ENCODE results near the gene NUCKS1. TPM values are rescaled to one million over a fixed set of nuclear protein-coding genes. Genes with fewer than 3 reads are reported as not detected.
A peak's percentile ranks its signal among the peaks of the same experiment; 100 is the strongest.
"Not testable (repeated sequence)": the region's sequence is repeated elsewhere in the genome, so short reads cannot be mapped to it uniquely, and the experiment has no call there.

Gene NUCKS1
- total RNA-seq, 1 donor from 2014 or later, result 76.0 TPM

DNA sequence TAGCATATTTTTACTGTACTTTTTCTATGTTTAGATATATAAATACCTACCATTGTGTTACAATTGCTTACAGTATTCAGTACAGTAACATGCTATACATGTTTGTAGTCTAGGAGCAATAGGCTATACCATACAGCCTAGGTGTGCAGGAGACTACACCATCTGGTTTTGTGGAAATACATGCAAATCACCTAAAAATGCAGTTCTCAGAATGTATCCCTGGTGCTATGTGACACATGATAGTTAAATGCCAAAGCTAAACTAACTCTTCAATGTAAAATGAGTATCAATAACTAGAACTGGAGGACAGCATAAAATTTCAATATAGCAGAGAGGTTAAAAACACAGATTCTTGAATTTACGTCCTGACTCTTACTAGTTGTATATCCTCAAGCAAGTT is 14.8 kb downstream of the NUCKS1 start:
- no peak for DNase-seq (ENCODE audit: extremely low read depth, low read depth, low spot score)

DNA sequence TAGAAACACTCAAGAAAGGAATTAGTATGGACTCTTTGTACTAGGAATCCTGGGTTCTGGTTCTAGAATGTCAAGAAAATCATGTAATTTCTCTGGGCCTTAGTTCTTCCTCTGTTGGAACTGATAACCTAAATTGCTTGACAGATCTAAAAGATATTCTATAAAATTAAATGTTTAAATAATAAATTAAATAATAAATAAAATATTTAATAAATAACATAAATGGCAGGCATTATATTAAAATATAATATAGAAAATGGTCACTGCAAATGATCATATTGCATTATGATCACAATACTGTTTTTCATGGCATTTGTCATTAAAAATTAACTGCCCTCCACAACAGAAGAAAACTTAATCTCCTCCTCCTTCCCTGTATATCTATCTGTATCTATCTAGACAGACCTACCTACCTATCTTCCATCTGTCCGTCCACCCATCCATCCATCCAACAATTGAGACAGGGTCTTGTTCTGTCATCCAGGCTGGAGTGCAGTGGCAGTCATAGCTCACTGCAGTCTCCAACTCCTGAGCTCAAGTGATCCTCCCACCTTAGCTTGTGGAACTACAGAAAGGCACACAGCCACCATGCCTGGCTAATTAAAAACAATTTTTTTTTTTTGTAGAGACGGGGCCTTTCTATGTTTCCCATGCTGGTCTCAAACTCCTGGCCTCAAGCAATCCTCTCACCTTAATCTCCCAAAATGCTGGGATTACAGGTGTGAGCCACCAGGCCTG is 16.4 kb downstream of the NUCKS1 start:
- no peak for DNase-seq (ENCODE audit: extremely low read depth, low read depth, low spot score)

DNA sequence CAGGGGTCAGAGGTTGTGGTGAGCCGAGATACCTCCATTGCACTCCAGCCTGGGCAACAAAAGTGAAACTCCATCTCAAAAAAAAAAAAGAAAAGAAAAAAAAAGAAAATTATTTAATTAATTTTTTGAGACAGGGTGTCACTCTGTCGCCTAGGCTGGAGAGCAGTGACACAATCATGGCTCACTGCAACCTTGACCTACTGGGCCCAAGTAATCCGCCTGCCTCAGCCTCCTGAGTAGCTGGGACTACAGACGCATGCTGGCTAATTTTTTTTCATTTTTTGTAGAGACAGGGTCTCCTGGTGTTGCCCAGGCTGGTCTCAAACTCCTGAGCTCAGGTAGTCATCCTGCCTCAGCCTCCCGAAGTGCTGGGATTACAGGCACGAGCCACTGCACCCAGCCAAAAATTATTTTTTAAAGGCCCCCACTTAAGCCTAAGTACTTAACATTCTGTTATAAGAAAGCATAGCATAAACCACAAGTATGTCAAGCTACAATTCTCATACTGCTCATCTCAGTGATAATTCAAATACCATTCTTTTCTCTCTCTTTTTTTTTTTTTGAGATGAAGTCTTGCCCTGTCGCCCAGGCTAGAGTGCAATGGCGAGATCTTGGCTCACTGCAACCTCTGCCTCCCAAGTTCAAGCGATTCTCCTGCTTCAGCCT is 19.9 kb downstream of the NUCKS1 start:
- DNase-seq (ENCODE audit: extremely low read depth, low read depth, low spot score), result no peak

DNA sequence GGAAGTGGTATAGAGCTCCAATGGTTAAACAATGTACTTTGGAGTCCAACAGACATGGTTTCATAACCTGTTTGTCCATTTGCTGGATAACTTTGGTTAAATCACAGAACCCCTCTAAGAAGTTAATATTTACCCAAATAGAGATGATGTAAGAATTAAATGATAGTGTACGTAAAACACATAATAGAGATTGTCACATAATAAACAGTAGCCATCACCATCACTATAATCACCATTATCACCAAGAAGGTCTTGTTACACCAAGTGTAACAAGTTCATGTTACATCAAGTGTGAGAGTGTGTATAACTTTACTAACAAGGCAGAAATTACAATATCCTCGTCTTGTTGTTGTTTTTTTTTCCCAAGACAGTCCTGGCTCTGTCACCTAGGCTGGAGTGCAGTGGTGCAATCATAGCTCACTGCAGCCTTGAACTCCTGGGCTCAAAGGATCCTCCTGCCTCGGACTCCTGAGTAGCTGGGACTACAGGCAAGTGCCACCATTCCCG is 23.3 kb downstream of the NUCKS1 start:
- no peak for DNase-seq (ENCODE audit: extremely low read depth, low read depth, low spot score)

DNA sequence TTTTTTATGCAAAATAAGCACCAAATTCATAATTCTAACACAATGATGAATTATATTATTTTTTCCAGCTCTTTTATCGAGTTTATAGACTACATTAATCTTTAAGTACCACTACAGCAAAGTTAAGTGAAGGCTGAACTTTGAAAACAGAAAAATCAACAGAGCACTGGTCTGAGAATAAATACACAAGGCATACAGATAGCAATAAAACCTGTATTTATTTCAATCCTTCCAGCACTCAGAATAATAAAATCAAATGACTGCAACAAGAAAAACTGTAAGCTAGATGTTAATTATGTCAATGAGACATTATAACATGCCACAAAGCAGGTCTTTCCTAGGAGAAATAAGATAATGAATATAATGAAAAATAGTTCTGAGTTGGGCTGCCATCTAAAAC is 24.5 kb downstream of the NUCKS1 start:
- DNase-seq (ENCODE audit: extremely low read depth, low read depth, low spot score), result no peak

DNA sequence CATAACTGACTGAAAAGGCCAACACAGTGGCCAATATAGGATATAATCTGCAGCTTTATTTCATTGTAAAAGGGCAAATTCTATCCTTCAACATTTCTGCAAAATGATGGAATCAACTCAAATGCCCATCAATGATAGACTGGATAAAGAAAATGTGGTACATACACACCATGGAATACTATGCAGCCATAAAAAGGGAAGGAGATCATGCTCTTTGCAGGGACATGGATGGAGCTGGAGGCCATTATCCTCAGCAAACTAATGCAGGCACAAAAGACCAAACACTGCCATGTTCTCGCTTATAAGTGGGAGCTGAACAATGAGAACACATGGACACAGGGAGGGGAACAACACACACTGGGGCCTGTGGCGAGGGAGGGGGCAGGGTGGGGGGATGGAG is 29.2 kb downstream of the NUCKS1 start:
- DNase-seq (ENCODE audit: extremely low read depth, low read depth, low spot score), result not testable (repeated sequence)

DNA sequence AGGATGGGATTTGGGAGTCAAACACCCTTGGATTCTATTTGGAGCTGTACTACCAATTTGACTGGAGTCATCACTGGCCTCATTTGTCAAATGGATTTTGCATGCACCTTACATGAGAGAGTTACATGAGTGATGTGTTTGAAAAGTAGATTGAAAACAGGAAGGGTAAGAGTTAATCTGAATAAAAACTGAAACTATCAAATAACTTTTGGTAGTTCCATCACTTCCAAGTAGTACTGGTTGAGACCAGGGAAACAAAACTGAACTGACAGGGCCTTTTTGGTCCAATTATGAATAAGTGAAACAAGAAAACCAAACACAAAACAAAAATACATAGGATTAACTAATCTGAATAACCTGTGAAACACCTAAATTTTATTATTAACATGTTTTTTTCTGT is 30.2 kb downstream of the NUCKS1 start:
- DNase-seq (ENCODE audit: extremely low read depth, low read depth, low spot score), result no peak

DNA sequence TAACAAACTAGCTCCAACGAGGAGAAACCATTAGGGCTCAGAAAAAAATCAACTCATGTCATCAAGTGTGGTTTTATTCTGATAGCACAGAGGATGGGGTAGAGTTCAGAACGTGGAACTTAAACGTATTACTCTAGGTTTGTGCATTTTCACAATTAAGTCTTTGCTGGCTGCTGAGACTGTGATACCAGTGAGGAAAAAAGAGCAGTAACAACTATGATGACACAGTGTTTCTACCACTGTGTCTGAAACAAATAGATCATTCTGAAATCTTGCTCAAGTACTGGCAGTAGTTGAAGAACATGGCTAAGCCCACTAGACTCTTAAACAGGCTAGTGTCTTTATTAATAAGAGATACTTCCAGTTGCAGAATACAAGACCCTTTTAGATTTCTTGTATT is 31.0 kb downstream of the NUCKS1 start:
- no peak for DNase-seq (ENCODE audit: extremely low read depth, low read depth, low spot score)

DNA sequence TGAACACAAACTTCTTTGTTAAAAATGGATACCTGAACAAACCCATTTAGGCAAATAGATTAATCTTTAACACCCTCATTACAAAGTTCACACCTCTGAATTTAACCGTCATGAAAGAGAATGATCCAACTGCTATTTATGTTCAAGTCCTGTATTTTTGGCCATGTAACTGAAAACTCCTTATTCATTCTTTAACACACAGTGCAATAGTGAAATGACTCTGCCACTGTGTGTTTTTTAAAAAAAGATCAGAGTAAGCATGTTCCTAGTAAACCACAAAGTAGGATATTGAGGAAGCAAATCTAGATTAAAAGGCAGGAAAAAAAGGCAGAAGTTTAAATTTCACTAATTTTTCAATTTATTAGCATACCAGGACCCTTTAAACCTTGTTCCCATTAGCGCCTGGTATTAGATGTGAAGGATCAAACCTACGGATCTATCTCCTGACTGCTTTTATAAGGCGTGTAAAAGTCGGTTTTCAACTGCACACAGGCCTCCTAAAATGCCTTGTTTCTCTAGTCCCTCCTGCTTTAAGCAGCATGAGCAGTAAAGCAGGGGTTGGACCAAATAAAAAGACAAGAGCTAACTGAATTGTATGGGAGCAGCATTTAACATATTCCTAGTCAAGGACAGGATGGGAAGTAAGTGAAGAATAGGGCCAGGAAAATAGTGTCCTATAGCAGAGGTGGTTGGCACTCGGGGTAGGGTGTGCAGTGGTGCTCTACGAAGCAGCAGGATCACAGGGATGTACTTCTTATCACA is 33.4 kb downstream of the NUCKS1 start:
- DNase-seq (ENCODE audit: extremely low read depth, low read depth, low spot score), result no peak

DNA sequence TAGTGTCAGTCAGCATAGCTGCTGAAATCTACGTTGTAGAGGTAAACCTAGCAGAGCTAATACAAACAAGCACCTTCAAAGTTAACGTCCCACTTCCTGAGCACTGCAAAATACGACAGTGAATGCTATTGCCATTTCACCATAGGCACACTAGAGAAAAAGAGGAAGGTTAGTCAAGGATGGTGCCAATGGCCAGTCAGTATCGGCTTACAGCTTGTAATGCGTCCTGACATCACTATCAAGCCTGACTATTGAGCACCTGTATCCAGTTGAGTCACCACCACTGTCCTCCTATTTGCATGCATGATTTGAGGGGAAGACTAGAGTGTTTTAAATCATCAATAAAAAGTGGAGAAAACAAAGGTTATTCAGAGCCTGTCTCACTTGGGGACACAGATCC is 34.4 kb downstream of the NUCKS1 start:
- DNase-seq (ENCODE audit: extremely low read depth, low read depth, low spot score), result no peak

DNA sequence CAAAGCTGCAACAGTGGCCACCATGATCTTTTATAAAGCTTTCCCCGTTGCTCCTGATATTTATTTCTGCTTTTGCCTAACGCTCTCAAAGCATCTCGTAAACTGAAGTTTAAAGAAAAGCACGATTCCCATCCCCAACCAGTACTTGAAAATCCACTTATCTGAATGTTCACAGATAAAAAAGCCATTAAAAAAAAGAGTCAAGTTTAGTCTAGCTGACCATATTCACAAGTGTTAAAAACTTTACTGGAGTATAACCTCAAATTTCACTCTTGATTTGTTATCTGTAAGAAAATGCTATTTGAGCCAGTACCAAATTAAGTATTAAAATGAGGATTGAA is 35.1 kb downstream of the NUCKS1 start:
- no peak for DNase-seq (ENCODE audit: extremely low read depth, low read depth, low spot score)

DNA sequence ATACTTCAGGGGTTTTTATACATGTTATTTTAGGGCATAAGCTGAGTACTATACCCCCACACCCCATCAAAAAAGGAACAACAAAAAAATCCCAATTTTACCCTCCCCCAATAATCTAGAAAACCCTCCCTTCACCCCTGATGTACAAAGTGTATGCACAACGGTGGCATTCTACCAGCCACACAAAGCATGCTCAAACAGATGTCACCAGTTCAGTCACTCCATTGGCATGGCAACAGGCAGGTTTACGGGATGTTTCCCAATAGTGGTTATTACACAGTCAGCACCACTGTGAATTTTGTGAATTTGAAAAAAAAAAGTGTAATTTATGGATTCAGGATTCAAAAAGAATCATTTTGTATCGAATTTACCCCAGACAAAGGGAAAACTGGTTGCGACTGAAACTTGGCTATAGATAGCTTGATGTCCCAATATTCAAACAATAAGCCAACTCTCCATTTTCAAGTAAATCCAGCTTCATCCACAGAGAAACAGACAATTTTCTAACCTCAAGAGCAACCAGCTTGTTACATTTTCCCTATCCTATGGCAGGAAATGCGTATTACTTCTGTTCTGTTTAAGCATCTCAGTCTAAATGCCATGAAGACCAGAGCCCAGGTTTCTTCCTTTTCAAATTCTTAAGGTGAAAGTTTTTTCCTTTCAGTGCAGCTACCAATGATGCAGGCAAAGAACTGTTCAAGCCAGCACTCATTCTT is 35.6 kb downstream of the NUCKS1 start:
- no peak for DNase-seq (ENCODE audit: extremely low read depth, low read depth, low spot score)

DNA sequence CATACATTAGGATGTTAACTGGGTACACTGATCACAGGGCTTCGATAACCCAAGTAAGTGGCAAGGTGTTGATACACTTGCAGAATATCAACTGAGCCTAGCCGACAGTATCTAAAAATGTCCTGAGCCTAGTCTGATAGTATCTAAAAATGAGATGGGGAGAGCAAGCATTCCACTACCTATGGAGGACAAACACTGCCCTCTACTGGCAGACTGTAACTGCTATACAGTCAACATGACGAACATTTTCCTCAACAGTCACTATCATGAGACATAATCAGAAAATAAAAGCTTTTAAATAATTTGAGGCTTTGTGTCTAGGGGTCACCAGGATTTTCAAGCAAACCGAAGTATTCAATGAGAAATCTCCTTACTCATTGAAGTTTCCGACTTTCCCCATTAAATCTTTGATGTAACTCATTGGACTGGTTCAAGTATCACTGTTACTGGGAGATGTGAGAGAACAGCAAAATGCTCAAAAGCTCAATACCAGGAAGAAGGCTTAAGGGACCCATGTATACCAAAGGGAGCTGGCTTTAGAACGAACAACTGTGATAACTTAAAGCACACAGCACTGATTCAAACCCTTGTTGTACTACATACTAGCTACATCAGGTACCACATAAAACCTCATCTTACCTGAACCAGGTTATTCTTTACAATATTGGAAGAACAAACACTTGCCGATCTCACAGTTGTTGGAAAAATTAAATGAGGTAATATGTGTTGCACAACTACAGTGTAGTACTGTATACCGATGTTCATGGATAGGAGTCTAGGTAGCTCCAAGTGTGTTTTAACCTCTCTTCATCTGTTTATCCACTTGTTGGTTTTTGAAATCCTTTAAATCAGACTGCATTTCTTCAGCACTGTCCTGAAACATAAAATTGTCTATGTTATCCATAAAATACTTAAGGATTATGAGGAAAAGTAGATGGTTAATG is 38.6 kb downstream of the NUCKS1 start:
- peak; percentile 81 for DNase-seq (ENCODE audit: extremely low read depth, low read depth, low spot score)

DNA sequence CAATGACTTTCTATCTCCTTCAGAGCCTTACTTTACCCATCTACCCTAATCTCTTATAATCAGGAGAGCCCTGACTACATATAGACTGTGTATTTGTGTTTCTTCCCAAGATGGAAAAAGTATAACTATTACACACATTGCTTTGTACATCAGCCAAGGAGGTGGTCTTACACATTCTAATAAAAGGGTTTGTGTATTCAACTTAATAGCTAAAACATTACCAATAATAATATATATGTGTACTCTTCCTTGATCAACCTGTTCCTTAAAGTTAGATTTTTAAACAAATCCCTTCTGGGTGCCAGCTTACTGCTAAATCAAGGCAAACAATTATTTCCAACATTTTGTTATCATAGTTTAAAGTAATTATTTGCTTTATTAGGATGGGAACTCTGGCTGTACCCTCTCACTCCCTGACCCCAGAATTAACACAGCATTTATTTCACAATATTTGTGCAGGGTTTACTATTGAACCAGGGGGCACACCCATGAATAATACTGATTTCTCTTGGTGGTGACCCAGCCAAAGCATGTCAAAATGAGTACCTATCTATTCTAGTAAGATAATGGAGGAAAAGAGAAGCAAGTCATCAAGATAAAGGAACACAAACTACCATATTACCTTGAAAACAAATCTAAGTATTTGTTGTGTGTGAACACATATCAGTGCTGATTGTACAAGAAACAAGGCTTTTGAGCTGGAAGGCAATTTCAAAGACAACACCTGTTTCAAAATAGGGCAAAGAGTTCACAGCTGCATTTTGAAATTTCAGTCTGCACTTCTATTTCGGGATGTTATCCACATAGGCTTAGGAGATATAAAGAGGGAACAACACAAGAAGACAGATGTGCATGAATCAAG is 39.5 kb downstream of the NUCKS1 start:
- no peak for DNase-seq (ENCODE audit: extremely low read depth, low read depth, low spot score)

DNA sequence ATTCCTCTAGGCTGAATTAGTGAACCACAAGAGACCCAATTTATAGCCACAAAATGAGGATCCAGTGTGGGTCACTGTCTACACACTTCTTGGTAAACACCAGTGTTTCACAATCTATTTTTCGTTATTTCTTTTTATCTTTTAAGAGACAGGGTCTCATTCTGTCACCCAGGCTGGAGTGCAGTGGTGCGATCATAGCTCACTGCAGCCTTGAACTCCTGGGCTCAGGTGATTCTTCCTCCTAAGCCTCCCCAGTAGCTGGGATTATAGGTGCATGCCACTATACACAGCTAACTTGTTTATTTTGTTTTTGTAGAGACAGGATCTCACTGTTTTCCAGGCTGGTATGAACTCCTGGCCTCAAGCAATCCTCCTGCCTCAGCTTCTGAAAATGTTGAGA is 40.3 kb downstream of the NUCKS1 start:
- DNase-seq (ENCODE audit: extremely low read depth, low read depth, low spot score), result no peak

DNA sequence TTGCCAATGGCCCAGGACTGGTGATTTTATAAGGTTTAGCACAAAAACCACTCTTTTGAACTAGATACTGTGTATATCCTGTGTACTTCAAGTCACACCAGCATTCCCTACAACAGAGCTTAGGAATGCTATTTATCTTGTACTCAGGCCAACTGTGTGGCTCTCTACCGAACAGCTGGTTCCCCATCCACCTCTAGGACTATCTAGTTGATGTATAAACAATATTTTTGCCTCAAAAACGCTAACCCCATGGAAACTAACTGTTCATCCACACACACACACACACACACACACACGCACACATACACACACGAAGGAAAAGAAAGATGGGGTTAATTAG is 41.0 kb downstream of the NUCKS1 start:
- no peak for DNase-seq (ENCODE audit: extremely low read depth, low read depth, low spot score)

DNA sequence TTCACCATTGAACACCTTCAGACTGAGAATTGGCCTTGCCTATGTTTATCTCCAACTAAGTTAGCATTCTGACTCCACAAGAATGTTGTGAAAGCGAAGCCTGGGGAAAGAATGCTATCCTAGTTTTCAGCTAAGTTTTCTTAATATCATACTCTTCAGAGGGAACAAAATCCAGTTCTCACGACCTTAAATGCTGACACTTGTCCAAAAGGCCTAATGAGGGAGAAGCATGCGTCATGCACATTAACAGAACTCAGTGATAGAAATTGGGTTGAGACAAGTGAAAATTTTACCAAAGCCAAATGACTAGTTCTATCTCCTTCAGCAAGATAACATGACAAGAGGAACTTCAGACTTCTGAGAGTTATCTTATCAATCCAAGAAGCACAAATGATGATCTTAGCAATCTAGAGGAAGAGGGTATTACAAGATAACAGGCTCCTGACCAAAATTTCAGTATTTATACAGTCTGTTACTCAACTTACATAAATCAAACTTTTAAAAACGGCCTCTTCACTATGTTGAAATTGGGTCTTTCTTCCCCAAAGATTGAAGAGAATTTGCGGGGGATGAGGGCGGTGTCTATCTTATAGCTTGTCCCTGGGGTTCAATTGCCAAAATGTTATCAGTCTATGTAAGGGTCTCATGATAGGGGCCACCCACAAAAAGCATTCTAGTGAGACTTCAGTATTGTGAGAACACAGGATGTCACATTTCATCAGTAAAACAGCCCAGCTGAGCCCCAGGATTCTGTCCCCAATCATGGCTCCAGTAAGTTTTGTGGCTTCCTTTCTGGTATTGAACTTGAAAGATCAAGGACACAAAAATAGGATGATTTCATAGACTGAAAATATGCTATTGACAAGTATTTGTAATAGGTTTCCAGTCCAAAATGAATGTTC is 43.1 kb downstream of the NUCKS1 start:
- DNase-seq (ENCODE audit: extremely low read depth, low read depth, low spot score), result no peak

DNA sequence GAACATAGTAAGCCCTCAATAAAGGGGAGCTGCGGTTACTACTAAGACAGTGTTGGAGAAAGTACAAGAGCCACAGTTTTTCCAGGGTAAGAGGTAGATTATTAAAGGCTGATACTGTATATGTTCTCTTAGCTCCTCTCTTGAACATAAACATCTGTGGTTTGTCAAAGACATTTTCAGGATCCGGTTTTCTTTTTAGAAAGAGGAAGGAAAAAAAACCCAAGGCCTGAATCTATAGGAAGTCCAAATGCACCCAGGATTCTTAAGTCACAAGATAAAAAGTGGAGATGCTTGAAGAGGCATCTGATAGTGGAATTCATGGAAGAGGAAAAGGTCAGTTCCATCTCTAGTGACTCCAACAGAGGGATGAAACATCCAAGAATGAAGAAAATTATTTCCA is 45.1 kb downstream of the NUCKS1 start:
- no peak for DNase-seq (ENCODE audit: extremely low read depth, low read depth, low spot score)

Data from glomerular endothelial cell (primary cell).